Keratinocyte (primary cell): ENCODE measurements around the gene USP6. TPM values are rescaled to one million over a fixed set of nuclear protein-coding genes. Genes with fewer than 3 reads are reported as not detected.

Experiments
- DNase-seq: peaks from one replicate; pipeline ENCODE4 v3.0.0-alpha.2; 2011; ENCODE audit warnings: low read depth, missing footprints, low spot score
- FAIRE-seq: peaks from 2 replicates; lab custom pipeline; 2011; peaks lifted over from hg19 to GRCh38; lab: Jason Lieb, UNC
- H2AFZ ChIP-seq: 2 replicates; pipeline ENCODE4 v1.6.0; 2012; ENCODE audit warnings: low read length, control low read depth, inconsistent platforms; ENCODE audit not compliant: control insufficient read depth
- H3K27ac ChIP-seq: 2 replicates; pipeline ENCODE4 v1.5.1; 2011; ENCODE audit warnings: low read length; ENCODE audit not compliant: control insufficient read depth, insufficient read depth
- H3K27me3 ChIP-seq: 3 replicates; pipeline ENCODE4 v1.6.0; 2011; ENCODE audit warnings: low read length; ENCODE audit not compliant: control insufficient read depth, insufficient read depth; ENCODE audit errors: extremely low read depth
- H3K36me3 ChIP-seq, 2 experiments: 2 replicates in 1 of 2; 3 replicates in 1 of 2; pipeline ENCODE4 v1.5.1; 2011; ENCODE audit warnings: low read length in 2 of 2, mild to moderate bottlenecking in 1 of 2; ENCODE audit not compliant: control insufficient read depth in 2 of 2, insufficient read depth in 2 of 2; ENCODE audit errors: extremely low read depth in 1 of 2
- H3K4me1 ChIP-seq: 3 replicates; pipeline ENCODE4 v1.5.1; 2011; ENCODE audit warnings: low read length; ENCODE audit not compliant: control insufficient read depth, insufficient read depth; ENCODE audit errors: extremely low read depth
- H3K4me2 ChIP-seq: 3 replicates; pipeline ENCODE4 v1.6.0; 2011; ENCODE audit warnings: low read depth, low read length; ENCODE audit not compliant: control insufficient read depth, insufficient read depth; ENCODE audit errors: extremely low read depth
- H3K4me3 ChIP-seq, 3 experiments: fragments of 200-600 bp in 1 of 3; sonication (generic) in 1 of 3; 2 replicates in 2 of 3; 3 replicates in 1 of 3; pipeline ENCODE4 v1.5.1; 2011 to 2016; ENCODE audit warnings: low read length in 3 of 3, mild to moderate bottlenecking in 3 of 3, control low read depth in 2 of 3, inconsistent platforms in 1 of 3, low read depth in 1 of 3, mixed read lengths in 1 of 3, mixed run types in 1 of 3, moderate library complexity in 1 of 3; ENCODE audit not compliant: control insufficient read depth in 2 of 3, insufficient read depth in 2 of 3; ENCODE audit errors: extremely low read depth in 1 of 3
- H3K79me2 ChIP-seq: 2 replicates; pipeline ENCODE4 v1.6.0; 2012; ENCODE audit warnings: low read length; ENCODE audit not compliant: control insufficient read depth, insufficient read depth
- H3K9ac ChIP-seq: 3 replicates; pipeline ENCODE4 v1.6.0; 2011; ENCODE audit warnings: low read length; ENCODE audit not compliant: control insufficient read depth, insufficient read depth; ENCODE audit errors: extremely low read depth
- H3K9me1 ChIP-seq: 3 replicates; pipeline ENCODE4 v1.6.0; 2011; ENCODE audit warnings: low read length; ENCODE audit not compliant: control insufficient read depth, insufficient read depth; ENCODE audit errors: extremely low read depth
- H3K9me3 ChIP-seq: 2 replicates; pipeline ENCODE4 v1.5.1; 2012; ENCODE audit warnings: low read depth, low read length; ENCODE audit not compliant: control insufficient read depth
- H4K20me1 ChIP-seq: 3 replicates; pipeline ENCODE4 v1.6.0; 2011; ENCODE audit warnings: low read length; ENCODE audit not compliant: control insufficient read depth, insufficient read depth; ENCODE audit errors: extremely low read depth
- EZH2 ChIP-seq: IDR thresholded peaks from one replicate; pipeline ENCODE4 v1.6.1; 2012; ENCODE audit warnings: inconsistent platforms, mild to moderate bottlenecking, low read length, moderate library complexity
- dilution Hi-C: fragments of 300-500 bp; cut with MboI; formaldehyde crosslinking; loops from one replicate; pipeline ENCODE4 v1.7.0; 2020; ENCODE audit warnings: low sequenced_read_pairs; ENCODE audit not compliant: extremely low pct_ligation_motif_present
- polyA plus RNA-seq, 5 experiments: library from polyadenylated mRNA; depleted of rRNA in 3 of 5; stranded (reverse) in 3 of 5; stranded (forward) in 1 of 5; unstranded in 1 of 5; fragments of >200 nt; gene quantifications; 1 replicate in 1 of 5; 2 replicates in 3 of 5; 3 replicates in 1 of 5; pipeline versions ENCODE4 v1.2.1 to v1.2.3, GENCODE V29; 2011 to 2012; ENCODE audit warnings: missing spikeins in 2 of 5, low read depth in 1 of 5, low replicate concordance in 1 of 5
- TF ChIP-seq, protein P1 (sequence below), 3 experiments: IDR thresholded peaks in 1 of 3; conservative IDR thresholded peaks in 1 of 3; optimal IDR thresholded peaks in 1 of 3; 2 replicates in 2 of 3; 3 replicates in 1 of 3; pipeline versions ENCODE3 to v1.5.1; 2011; ENCODE audit warnings: low read length in 3 of 3, mild to moderate bottlenecking in 3 of 3, moderate library complexity in 2 of 3, control low read depth in 1 of 3, inconsistent platforms in 1 of 3; ENCODE audit not compliant: insufficient read depth in 2 of 3; ENCODE audit errors: extremely low read depth in 1 of 3

The USP6 gene
- polyA plus RNA-seq, 1 donor (not counting 4 experiments of a cell fraction or from before 2014, with no cell fraction given) = not detected

GRCh38 chr17:5077781-5078105 lies 38.1 kb upstream of the USP6 start:
- no peak for DNase-seq
- peak overlapping the region; percentile 29 for H3K27ac ChIP-seq
- no peaks in the 10 kb centered on the region for H3K79me2 ChIP-seq
- dilution Hi-C loops = no loop called here
- no peaks in the 10 kb centered on the region for H3K36me3 ChIP-seq
- no peaks in the 10 kb centered on the region for H3K27me3 ChIP-seq
- peaks cover 3% of the 10 kb centered on the region for H3K4me1 ChIP-seq
- no peaks in the 10 kb centered on the region for H3K9me1 ChIP-seq
- H3K9me3 ChIP-seq = no peaks in the 10 kb centered on the region
- H3K9ac ChIP-seq = no peak overlapping the region
- H4K20me1 ChIP-seq = no peaks in the 10 kb centered on the region
- FAIRE-seq = no peak
- peak overlapping the region; percentile 67 to 81 (median 72) for H3K4me3 ChIP-seq
- TF ChIP-seq, protein P1, sequence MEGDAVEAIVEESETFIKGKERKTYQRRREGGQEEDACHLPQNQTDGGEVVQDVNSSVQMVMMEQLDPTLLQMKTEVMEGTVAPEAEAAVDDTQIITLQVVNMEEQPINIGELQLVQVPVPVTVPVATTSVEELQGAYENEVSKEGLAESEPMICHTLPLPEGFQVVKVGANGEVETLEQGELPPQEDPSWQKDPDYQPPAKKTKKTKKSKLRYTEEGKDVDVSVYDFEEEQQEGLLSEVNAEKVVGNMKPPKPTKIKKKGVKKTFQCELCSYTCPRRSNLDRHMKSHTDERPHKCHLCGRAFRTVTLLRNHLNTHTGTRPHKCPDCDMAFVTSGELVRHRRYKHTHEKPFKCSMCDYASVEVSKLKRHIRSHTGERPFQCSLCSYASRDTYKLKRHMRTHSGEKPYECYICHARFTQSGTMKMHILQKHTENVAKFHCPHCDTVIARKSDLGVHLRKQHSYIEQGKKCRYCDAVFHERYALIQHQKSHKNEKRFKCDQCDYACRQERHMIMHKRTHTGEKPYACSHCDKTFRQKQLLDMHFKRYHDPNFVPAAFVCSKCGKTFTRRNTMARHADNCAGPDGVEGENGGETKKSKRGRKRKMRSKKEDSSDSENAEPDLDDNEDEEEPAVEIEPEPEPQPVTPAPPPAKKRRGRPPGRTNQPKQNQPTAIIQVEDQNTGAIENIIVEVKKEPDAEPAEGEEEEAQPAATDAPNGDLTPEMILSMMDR (optimal IDR thresholded peaks at IDR 0.05 in 1 of 3, IDR thresholded peaks at IDR 0.05 in 1 of 3, conservative IDR thresholded peaks at IDR 0.05 in 1 of 3; ENCODE audit: extremely low read depth in 1 of 3, insufficient read depth in 2 of 3, low read length in 3 of 3) = no peak
- TF ChIP-seq EZH2 = no peak
- H3K4me2 ChIP-seq = peak overlapping the region; percentile 83
- peak overlapping the region; percentile 96 for H2AFZ ChIP-seq

GRCh38 chr17:5078106-5079028 lies 37.5 kb upstream of the USP6 start, which contains the start of gene ZFP3:
Gene ZFP3, plus strand, starts transcription at chr17:5078467. Its CDS starts 13,038 bp downstream, at chr17:5091505.
- no peaks in the 10 kb centered on the region for H3K9me3 ChIP-seq
- H3K36me3 ChIP-seq = no peaks in the 10 kb centered on the region
- peak within 1 kb of the TSS; percentile 66 for H3K9ac ChIP-seq
- no peaks in the 10 kb centered on the region for H3K27me3 ChIP-seq
- H4K20me1 ChIP-seq = no peaks in the 10 kb centered on the region
- peak within 1 kb of the TSS; percentile 83 for H3K4me2 ChIP-seq
- DNase-seq = no peak
- H3K4me3 ChIP-seq = peak within 1 kb of the TSS; percentile 67 to 81 (median 72)
- TF ChIP-seq, protein P1 (optimal IDR thresholded peaks at IDR 0.05 in 1 of 3, IDR thresholded peaks at IDR 0.05 in 1 of 3, conservative IDR thresholded peaks at IDR 0.05 in 1 of 3; ENCODE audit: extremely low read depth in 1 of 3, insufficient read depth in 2 of 3, low read length in 3 of 3) = no peak
- TF ChIP-seq EZH2 = no peak
- H3K4me1 ChIP-seq = peaks cover 3% of the 10 kb centered on the region
- peak within 1 kb of the TSS; percentile 96 for H2AFZ ChIP-seq
- no peaks in the 10 kb centered on the region for H3K9me1 ChIP-seq
- FAIRE-seq = no peak
- H3K79me2 ChIP-seq = no peaks in the 10 kb centered on the region
- dilution Hi-C loops = no loop called here
- peak within 1 kb of the TSS; percentile 29 for H3K27ac ChIP-seq
